ENCODE measurements around the gene ELMO3.

GRCh38 chr16:67190041-67190440, 8.9 kb upstream of the ELMO3 start, which contains the start of gene EXOC3L1:
- TF ChIP-seq CTCF (IDR thresholded peaks at IDR 0.05) (no peak), EZH2phosphoT487 (IDR thresholded peaks at IDR 0.05) (no peak), EZH2 (IDR thresholded peaks at IDR 0.05) (no peak)

Data from neural progenitor cell (in vitro differentiated cells).